Bone marrow (tissue), 2 donors: Measurements from ENCODE around the gene ZBTB24.

Experiments
- DNase-seq, 2 donors: peaks; one replicate each; lab custom pipeline; 2025; lab: John Stamatoyannopoulos, UW

The ZBTB24 gene

GRCh38 chr6:109420751-109421150, 62.3 kb downstream of the ZBTB24 start:
- DNase-seq, result no peak

GRCh38 chr6:109417646-109418045, 65.4 kb downstream of the ZBTB24 start:
- no peak for DNase-seq
